Ectodermal cell (in vitro differentiated cells): ENCODE data around the gene CPSF4L.

Experiments
- H3K27ac ChIP-seq: 2 replicates; pipeline ENCODE4 v1.7.0; 2013; ENCODE audit warnings: mild to moderate bottlenecking, low read depth, low read length; ENCODE audit not compliant: insufficient read depth, poor library complexity, severe bottlenecking
- H3K27me3 ChIP-seq: 2 replicates; pipeline ENCODE4 v1.7.0; 2013; ENCODE audit warnings: mild to moderate bottlenecking, low read length; ENCODE audit not compliant: insufficient read depth, control insufficient read depth, poor library complexity, severe bottlenecking
- H3K36me3 ChIP-seq: one replicate; pipeline ENCODE4 v1.7.0; 2013; ENCODE audit warnings: low read length; ENCODE audit not compliant: control insufficient read depth, insufficient read depth
- H3K4me1 ChIP-seq: one replicate; pipeline ENCODE4 v1.7.0; 2013; ENCODE audit warnings: low read length; ENCODE audit not compliant: control insufficient read depth, insufficient read depth
- H3K4me3 ChIP-seq: 2 replicates; pipeline ENCODE4 v1.7.0; 2013; ENCODE audit warnings: low read depth, low read length, control low read depth; ENCODE audit not compliant: insufficient read depth
- H3K9me3 ChIP-seq: 2 replicates; pipeline ENCODE4 v1.7.0; 2013; ENCODE audit warnings: mild to moderate bottlenecking, low read length, moderate library complexity; ENCODE audit not compliant: control insufficient read depth
- WGBS, 2 experiments: methylation state at CpG; one replicate each; pipeline ENCODE4 v1.1.7; 2013; ENCODE audit warnings: missing lambda C conversion rate in 2 of 2; 5-methylcytosine and 5-hydroxymethylcytosine counted together

The CPSF4L gene

GRCh38 chr17:73223626-73224230 lies 38.0 kb downstream of the CPSF4L start:
- H3K27ac ChIP-seq: no peak overlapping the region
- 79 to 92% methylated on average over 2 of the region's 2 CpGs for WGBS, 2 experiments
- H3K36me3 ChIP-seq: no peaks in the 10 kb centered on the region
- H3K4me3 ChIP-seq: no peak overlapping the region
- no peaks in the 10 kb centered on the region for H3K27me3 ChIP-seq
- no peaks in the 10 kb centered on the region for H3K4me1 ChIP-seq
- H3K9me3 ChIP-seq: no peaks in the 10 kb centered on the region

- H3K27me3 ChIP-seq: no peaks in the 10 kb centered on the region
- H3K4me1 ChIP-seq: no peaks in the 10 kb centered on the region
- H3K27ac ChIP-seq: no peak overlapping the region
- 94 to 98% methylated on average over 2 of the region's 2 CpGs for WGBS, 2 experiments
- no peaks in the 10 kb centered on the region for H3K36me3 ChIP-seq
- no peaks in the 10 kb centered on the region for H3K9me3 ChIP-seq
- H3K4me3 ChIP-seq: no peak overlapping the region
Measured at GRCh38 chr17:73215447-73215846, 46.2 kb downstream of the CPSF4L start.

- H3K9me3 ChIP-seq: no peaks in the 10 kb centered on the region
- no peak overlapping the region for H3K27ac ChIP-seq
- no peaks in the 10 kb centered on the region for H3K4me1 ChIP-seq
- WGBS, 2 experiments: 95% methylated on average over 4 of the region's 4 CpGs
- no peaks in the 10 kb centered on the region for H3K36me3 ChIP-seq
- no peak overlapping the region for H3K4me3 ChIP-seq
- no peaks in the 10 kb centered on the region for H3K27me3 ChIP-seq
Measured at GRCh38 chr17:73214851-73215250, 46.8 kb downstream of the CPSF4L start.

- no peak overlapping the region for H3K27ac ChIP-seq
- H3K36me3 ChIP-seq: peaks cover 8% of the 10 kb centered on the region
- no peaks in the 10 kb centered on the region for H3K27me3 ChIP-seq
- H3K9me3 ChIP-seq: no peaks in the 10 kb centered on the region
- no peaks in the 10 kb centered on the region for H3K4me1 ChIP-seq
- H3K4me3 ChIP-seq: no peak overlapping the region
Measured at GRCh38 chr17:73214008-73214407, 47.7 kb downstream of the CPSF4L start.

GRCh38 chr17:73211745-73212144 lies 49.9 kb downstream of the CPSF4L start:
- no peaks in the 10 kb centered on the region for H3K4me1 ChIP-seq
- peaks cover 19% of the 10 kb centered on the region for H3K36me3 ChIP-seq
- no peaks in the 10 kb centered on the region for H3K27me3 ChIP-seq
- WGBS, 2 experiments: 85 to 90% methylated on average over 13 of the region's 13 CpGs
- H3K27ac ChIP-seq: no peak overlapping the region
- H3K9me3 ChIP-seq: no peaks in the 10 kb centered on the region
- H3K4me3 ChIP-seq: no peak overlapping the region

GRCh38 chr17:73210002-73210678 lies 51.5 kb downstream of the CPSF4L start:
- no peak overlapping the region for H3K4me3 ChIP-seq
- no peak overlapping the region for H3K27ac ChIP-seq
- 87 to 94% methylated on average over 7 to 8 of the region's 8 CpGs for WGBS, 2 experiments
- H3K9me3 ChIP-seq: no peaks in the 10 kb centered on the region
- no peaks in the 10 kb centered on the region for H3K27me3 ChIP-seq
- peaks cover 24% of the 10 kb centered on the region for H3K36me3 ChIP-seq
- H3K4me1 ChIP-seq: no peaks in the 10 kb centered on the region

GRCh38 chr17:73209436-73209835 lies 52.2 kb downstream of the CPSF4L start:
- Histone ChIP-seq H3K9me3 (no peaks in the 10 kb centered on the region), H3K27ac (no peak overlapping the region), H3K4me3 (no peak overlapping the region), H3K27me3 (no peaks in the 10 kb centered on the region), H3K4me1 (no peaks in the 10 kb centered on the region), H3K36me3 (peaks cover 24% of the 10 kb centered on the region)
- 95 to 96% methylated on average over 13 of the region's 13 CpGs for WGBS, 2 experiments

GRCh38 chr17:73208139-73208827 lies 53.4 kb downstream of the CPSF4L start:
- H3K27ac ChIP-seq: no peak overlapping the region
- H3K36me3 ChIP-seq: peaks cover 24% of the 10 kb centered on the region
- H3K4me3 ChIP-seq: no peak overlapping the region
- 95% methylated on average over 16 of the region's 16 CpGs for WGBS, 2 experiments
- no peaks in the 10 kb centered on the region for H3K4me1 ChIP-seq
- H3K27me3 ChIP-seq: no peaks in the 10 kb centered on the region
- no peaks in the 10 kb centered on the region for H3K9me3 ChIP-seq

- H3K36me3 ChIP-seq: peaks cover 28% of the 10 kb centered on the region
- 92% methylated on average over 10 of the region's 10 CpGs for WGBS, 2 experiments
- no peak overlapping the region for H3K27ac ChIP-seq
- no peaks in the 10 kb centered on the region for H3K4me1 ChIP-seq
- H3K27me3 ChIP-seq: no peaks in the 10 kb centered on the region
- H3K9me3 ChIP-seq: no peaks in the 10 kb centered on the region
- H3K4me3 ChIP-seq: no peak overlapping the region
Measured at GRCh38 chr17:73205459-73205961, 56.2 kb downstream of the CPSF4L start.

- WGBS, 2 experiments: 90 to 95% methylated on average over 10 of the region's 10 CpGs
- no peaks in the 10 kb centered on the region for H3K27me3 ChIP-seq
- H3K4me3 ChIP-seq: no peak overlapping the region
- H3K27ac ChIP-seq: no peak overlapping the region
- H3K36me3 ChIP-seq: peaks cover 32% of the 10 kb centered on the region
- no peaks in the 10 kb centered on the region for H3K9me3 ChIP-seq
- H3K4me1 ChIP-seq: no peaks in the 10 kb centered on the region
Measured at GRCh38 chr17:73203788-73204479, 57.7 kb downstream of the CPSF4L start.
